Prostate gland (tissue), 2 donors: Measurements from ENCODE around the gene DCAF8L1. TPM values are rescaled to one million over a fixed set of nuclear protein-coding genes. Genes with fewer than 3 reads are reported as not detected.
"Not testable (repeated sequence)": the region's sequence is repeated elsewhere in the genome, so short reads cannot be mapped to it uniquely, and the experiment has no call there.

Source experiments
- DNase-seq: peaks from one replicate; pipeline ENCODE4 v3.0.0-alpha.2; 2019; ENCODE audit warnings: low spot score
- H3K27ac ChIP-seq, 2 donors: fragments of 200-600 bp; sonication (generic); 2 replicates each; pipeline ENCODE4 v1.5.1; 2017 to 2019
- H3K27me3 ChIP-seq: fragments of 200-600 bp; sonication (generic); replicated peaks from 2 replicates; pipeline ENCODE4 v1.5.1; 2019; ENCODE audit not compliant: insufficient read depth
- H3K36me3 ChIP-seq, 2 donors: fragments of 200-600 bp; sonication (generic); 1 replicate in 1 of 2; 2 replicates in 1 of 2; pipeline versions ENCODE4 v1.5.1 to v1.8.1; 2017 to 2019
- H3K4me1 ChIP-seq: fragments of 200-600 bp; sonication (generic); replicated peaks from 2 replicates; pipeline ENCODE4 v1.5.1; 2019
- H3K4me3 ChIP-seq, 2 donors: fragments of 200-600 bp; sonication (generic); 2 replicates each; pipeline ENCODE4 v1.5.1; 2017 to 2019
- H3K9me3 ChIP-seq: fragments of 200-600 bp; sonication (generic); 2 replicates; pipeline ENCODE4 v1.5.1; 2017
- POLR2A ChIP-seq: fragments of 450-650 bp; IDR thresholded peaks from one replicate; pipeline ENCODE4 v1.6.1; 2016; ENCODE audit warnings: antibody characterized with exemption, mild to moderate bottlenecking
- POLR2AphosphoS5 ChIP-seq: sonication (generic); formaldehyde crosslinking; IDR thresholded peaks from one replicate; pipeline ENCODE4 v1.6.1; 2017; ENCODE audit warnings: antibody characterized with exemption
- WGBS: methylation state at CpG from one replicate; pipeline ENCODE4 v1.1.5; 2018; 5-methylcytosine and 5-hydroxymethylcytosine counted together
- intact Hi-C: fragments of 100-400 bp; cut with DNase I; formaldehyde crosslinking; loops from one replicate; pipeline ENCODE4 v1.14.2; 2022
- total RNA-seq, 2 donors: library from RNA; depleted of rRNA; stranded (reverse); fragments of >200 nt; gene quantifications; one replicate each; pipeline ENCODE4 v1.1.0, GENCODE V29; 2016
- TF ChIP-seq, protein P1 (sequence below), 4 experiments: fragments of 200-600 bp in 2 of 4; fragments of 450-650 bp in 2 of 4; sonication (generic) in 2 of 4; IDR thresholded peaks; 1 replicate in 3 of 4; 2 replicates in 1 of 4; pipeline ENCODE4 v1.5.1; 2016 to 2019; ENCODE audit warnings: antibody characterized with exemption in 4 of 4, mild to moderate bottlenecking in 2 of 4, moderate library complexity in 2 of 4

DCAF8L1 gene
- total RNA-seq, 2 donors from 2014 or later = 1.0 TPM; not detected in 1

- WGBS = 28% methylated on average over 1 of the region's 1 CpG
These were observed 16.8 kb downstream of the DCAF8L1 start for GRCh38 chrX:27964432-27964831.

GRCh38 chrX:27960410-27960809 lies 20.8 kb downstream of the DCAF8L1 start:
- H3K4me1 ChIP-seq, H3K4me3 ChIP-seq, H3K36me3 ChIP-seq, DNase-seq, intact Hi-C loops, H3K9me3 ChIP-seq, H3K27me3 ChIP-seq, H3K27ac ChIP-seq: not testable (repeated sequence)
- WGBS = 94% methylated on average over 5 of the region's 5 CpGs

More at GRCh38 chrX:27964432-27964831, 16.8 kb downstream of the DCAF8L1 start:
- no peak overlapping the region for H3K4me3 ChIP-seq
- no peaks in the 10 kb centered on the region for H3K4me1 ChIP-seq
- TF ChIP-seq, protein P1, sequence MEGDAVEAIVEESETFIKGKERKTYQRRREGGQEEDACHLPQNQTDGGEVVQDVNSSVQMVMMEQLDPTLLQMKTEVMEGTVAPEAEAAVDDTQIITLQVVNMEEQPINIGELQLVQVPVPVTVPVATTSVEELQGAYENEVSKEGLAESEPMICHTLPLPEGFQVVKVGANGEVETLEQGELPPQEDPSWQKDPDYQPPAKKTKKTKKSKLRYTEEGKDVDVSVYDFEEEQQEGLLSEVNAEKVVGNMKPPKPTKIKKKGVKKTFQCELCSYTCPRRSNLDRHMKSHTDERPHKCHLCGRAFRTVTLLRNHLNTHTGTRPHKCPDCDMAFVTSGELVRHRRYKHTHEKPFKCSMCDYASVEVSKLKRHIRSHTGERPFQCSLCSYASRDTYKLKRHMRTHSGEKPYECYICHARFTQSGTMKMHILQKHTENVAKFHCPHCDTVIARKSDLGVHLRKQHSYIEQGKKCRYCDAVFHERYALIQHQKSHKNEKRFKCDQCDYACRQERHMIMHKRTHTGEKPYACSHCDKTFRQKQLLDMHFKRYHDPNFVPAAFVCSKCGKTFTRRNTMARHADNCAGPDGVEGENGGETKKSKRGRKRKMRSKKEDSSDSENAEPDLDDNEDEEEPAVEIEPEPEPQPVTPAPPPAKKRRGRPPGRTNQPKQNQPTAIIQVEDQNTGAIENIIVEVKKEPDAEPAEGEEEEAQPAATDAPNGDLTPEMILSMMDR (IDR thresholded peaks at IDR 0.05) = no peak
- TF ChIP-seq POLR2A (no peak), POLR2AphosphoS5 (no peak)
- intact Hi-C loops = no loop called here
- H3K9me3 ChIP-seq = no peaks in the 10 kb centered on the region
- no peaks in the 10 kb centered on the region for H3K36me3 ChIP-seq
- H3K27me3 ChIP-seq = no peaks in the 10 kb centered on the region
- H3K27ac ChIP-seq = no peak overlapping the region
- DNase-seq = no peak

DNA sequence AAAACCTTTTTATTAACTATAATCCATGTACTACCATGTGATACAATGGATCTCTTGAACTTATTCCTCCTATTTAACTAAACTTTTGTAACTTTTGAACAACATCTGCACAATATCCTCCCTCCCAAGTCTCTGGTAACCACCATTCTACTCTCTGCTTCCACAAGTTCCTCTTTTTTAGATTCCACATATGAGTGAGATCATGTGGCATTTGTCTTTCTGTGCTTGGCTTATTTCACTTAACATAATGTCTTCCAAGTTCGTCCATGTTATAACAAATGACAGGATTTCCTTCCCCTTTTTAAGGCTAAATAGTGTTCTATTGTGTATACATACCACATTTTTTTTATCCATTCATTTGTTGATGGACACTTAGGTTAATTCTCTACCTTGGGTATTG lies 28.1 kb downstream of the DCAF8L1 start:
- H3K36me3 ChIP-seq = no peaks in the 10 kb centered on the region
- H3K4me3 ChIP-seq = no peak overlapping the region
- DNase-seq = no peak
- no peaks in the 10 kb centered on the region for H3K4me1 ChIP-seq
- TF ChIP-seq POLR2AphosphoS5 = no peak
- TF ChIP-seq, protein P1 (IDR thresholded peaks at IDR 0.05) = no peak
- TF ChIP-seq POLR2A = no peak
- no peak overlapping the region for H3K27ac ChIP-seq
- H3K9me3 ChIP-seq = no peaks in the 10 kb centered on the region
- intact Hi-C loops = no loop called here
- no peaks in the 10 kb centered on the region for H3K27me3 ChIP-seq
- WGBS = 100% methylated on average over 1 of the region's 1 CpG

DNA sequence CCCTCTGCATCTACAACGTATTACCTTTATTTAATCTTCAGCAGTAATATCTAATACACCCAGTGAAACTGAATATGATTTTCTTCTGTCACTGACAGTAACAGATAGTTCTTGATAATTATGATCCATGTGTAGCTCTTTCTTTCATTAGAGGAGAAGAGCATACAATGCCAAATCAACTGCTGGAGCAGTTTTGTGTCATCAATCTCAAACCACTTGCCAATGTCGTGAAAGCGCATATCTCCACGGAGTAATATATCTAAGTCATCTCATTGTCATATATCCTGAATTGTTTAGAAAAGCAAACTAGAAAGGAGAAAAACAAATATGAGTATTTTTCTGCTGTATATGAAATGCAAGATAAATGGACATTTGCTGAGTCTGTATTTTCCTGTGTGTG lies 47.9 kb downstream of the DCAF8L1 start:
- Histone ChIP-seq H3K4me1 (no peaks in the 10 kb centered on the region), H3K27ac (no peak overlapping the region), H3K36me3 (no peaks in the 10 kb centered on the region), H3K27me3 (no peaks in the 10 kb centered on the region), H3K4me3 (no peak overlapping the region), H3K9me3 (no peaks in the 10 kb centered on the region)
- TF ChIP-seq, protein P1 (IDR thresholded peaks at IDR 0.05) = no peak
- TF ChIP-seq POLR2AphosphoS5 = no peak
- no peak for TF ChIP-seq POLR2A
- no peak for DNase-seq
- intact Hi-C loops = no loop called here
- WGBS = 73% methylated on average over 4 of the region's 4 CpGs

Other genes with a start within 250 kb of the DCAF8L1 start
- gene MAGEB10, start 173.5 kb downstream of the DCAF8L1 start, total RNA-seq = 1 to 10 TPM in 1 of 2 donors, not detected in 1; 4.2 TPM